Activated naive CD4-positive, alpha-beta T cell treated with anti-CD3 and anti-CD28 coated beads for 36 hours (primary cell): ENCODE measurements around the gene OPA1. TPM values are rescaled to one million over a fixed set of nuclear protein-coding genes. Genes with fewer than 3 reads are reported as not detected.

Source experiments
- CTCF ChIA-PET: fragments of 350-600 bp; sonication (Branson Sonifier 250); formaldehyde crosslinking; loops from one replicate; lab custom pipeline; 2021; ENCODE audit warnings: antibody characterized with exemption; lab: Charles Lee
- DNase-seq: peaks from one replicate; pipeline ENCODE4 v3.0.0-alpha.2; 2020
- H3K27ac Mint-ChIP-seq: one replicate; pipeline ENCODE4 v1.8.0; 2021; ENCODE audit warnings: mild to moderate bottlenecking, mixed read lengths
- H3K27me3 Mint-ChIP-seq: one replicate; pipeline ENCODE4 v1.8.0; 2021; ENCODE audit warnings: low read depth, mixed read lengths
- H3K36me3 Mint-ChIP-seq: one replicate; pipeline ENCODE4 v1.8.0; 2021; ENCODE audit warnings: low read depth, mixed read lengths
- H3K4me1 Mint-ChIP-seq: one replicate; pipeline ENCODE4 v1.8.0; 2021; ENCODE audit warnings: low read depth, mixed read lengths
- H3K4me3 Mint-ChIP-seq: one replicate; pipeline ENCODE4 v1.8.0; 2021; ENCODE audit warnings: mild to moderate bottlenecking, moderate library complexity, mixed read lengths
- H3K9me3 Mint-ChIP-seq: one replicate; pipeline ENCODE4 v1.8.0; 2021; ENCODE audit warnings: mixed read lengths
- intact Hi-C: fragments of 100-400 bp; cut with micrococcal nuclease; formaldehyde crosslinking; loops from one replicate; pipeline ENCODE4 v1.15.1; 2023
- total RNA-seq, 2 experiments: library from RNA; stranded (reverse); gene quantifications; one replicate each; pipeline ENCODE4 v1.2.3, GENCODE V29; 2021

OPA1 gene
- total RNA-seq, 2 experiments from 2014 or later, result 91.7 to 96.0 TPM

- Mint-ChIP-seq H3K4me1 (no peaks in the 10 kb centered on the region), H3K27me3 (no peaks in the 10 kb centered on the region), H3K27ac (no peak overlapping the region), H3K36me3 (peaks cover 16% of the 10 kb centered on the region), H3K4me3 (no peak overlapping the region), H3K9me3 (no peaks in the 10 kb centered on the region)
- CTCF ChIA-PET, result no interaction called here
- DNase-seq, result no peak
- intact Hi-C loops, result no loop called here
Measured at GRCh38 chr3:193630005-193630404, 37.0 kb downstream of the OPA1 start.

DNA sequence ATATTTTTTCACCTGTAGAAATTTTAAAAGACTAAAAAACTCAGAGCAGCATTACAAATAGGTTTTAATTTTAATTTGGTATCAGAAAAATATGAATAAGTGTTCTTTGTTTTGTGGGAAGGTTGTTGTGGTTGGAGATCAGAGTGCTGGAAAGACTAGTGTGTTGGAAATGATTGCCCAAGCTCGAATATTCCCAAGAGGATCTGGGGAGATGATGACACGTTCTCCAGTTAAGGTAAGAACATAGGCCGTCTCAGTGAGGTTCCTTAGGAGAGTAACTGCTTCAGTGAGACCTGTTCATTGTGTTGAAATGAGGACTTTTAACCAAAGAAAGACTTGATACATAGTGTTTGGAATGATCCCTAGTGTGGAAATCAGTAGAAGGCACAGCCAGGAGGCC is 44.8 kb downstream of the OPA1 start:
- no peaks in the 10 kb centered on the region for H3K4me1 Mint-ChIP-seq
- no peak for DNase-seq
- H3K36me3 Mint-ChIP-seq, result peaks cover 15% of the 10 kb centered on the region
- H3K27ac Mint-ChIP-seq, result no peak overlapping the region
- H3K27me3 Mint-ChIP-seq, result no peaks in the 10 kb centered on the region
- intact Hi-C loops, result no loop called here
- CTCF ChIA-PET, result no interaction called here
- no peak overlapping the region for H3K4me3 Mint-ChIP-seq
- no peaks in the 10 kb centered on the region for H3K9me3 Mint-ChIP-seq

- intact Hi-C loops, result no loop called here
- Mint-ChIP-seq H3K4me1 (no peaks in the 10 kb centered on the region), H3K27ac (no peak overlapping the region), H3K4me3 (no peak overlapping the region), H3K36me3 (peaks cover 17% of the 10 kb centered on the region), H3K9me3 (no peaks in the 10 kb centered on the region), H3K27me3 (no peaks in the 10 kb centered on the region)
- CTCF ChIA-PET, result no interaction called here
- no peak for DNase-seq
Measured at GRCh38 chr3:193638833-193639232, 45.8 kb downstream of the OPA1 start.

DNA sequence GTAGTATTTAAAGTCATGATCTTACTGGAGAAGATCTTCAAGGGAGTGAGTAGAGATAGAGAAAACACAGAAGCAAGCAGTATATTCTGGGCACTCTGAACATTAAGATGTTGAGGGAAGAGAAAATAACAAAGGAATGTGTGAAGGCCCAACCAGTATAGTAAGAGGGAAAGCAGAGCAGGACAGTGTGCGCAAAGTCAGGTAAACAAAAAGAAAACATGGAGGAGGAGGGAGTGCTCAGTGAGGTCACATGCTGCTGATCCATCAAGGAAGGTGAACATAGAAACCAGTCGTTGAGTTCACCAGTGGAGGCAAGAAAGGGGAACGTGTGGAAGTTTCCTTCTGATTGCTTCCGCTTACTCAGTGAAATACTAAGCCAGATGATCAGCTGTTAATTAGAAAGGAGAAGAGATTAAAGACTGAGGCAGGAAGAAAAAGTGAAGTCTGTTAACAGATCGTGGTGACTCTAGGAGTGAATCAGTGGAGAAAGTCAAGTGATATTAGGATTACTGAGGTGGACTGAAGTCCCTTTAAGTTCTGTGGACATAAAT is 47.2 kb downstream of the OPA1 start:
- Mint-ChIP-seq H3K27ac (no peak overlapping the region), H3K36me3 (peaks cover 20% of the 10 kb centered on the region), H3K4me1 (no peaks in the 10 kb centered on the region), H3K27me3 (no peaks in the 10 kb centered on the region), H3K4me3 (no peak overlapping the region), H3K9me3 (no peaks in the 10 kb centered on the region)
- DNase-seq, result no peak
- intact Hi-C loops, result no loop called here
- CTCF ChIA-PET, result no interaction called here

DNA sequence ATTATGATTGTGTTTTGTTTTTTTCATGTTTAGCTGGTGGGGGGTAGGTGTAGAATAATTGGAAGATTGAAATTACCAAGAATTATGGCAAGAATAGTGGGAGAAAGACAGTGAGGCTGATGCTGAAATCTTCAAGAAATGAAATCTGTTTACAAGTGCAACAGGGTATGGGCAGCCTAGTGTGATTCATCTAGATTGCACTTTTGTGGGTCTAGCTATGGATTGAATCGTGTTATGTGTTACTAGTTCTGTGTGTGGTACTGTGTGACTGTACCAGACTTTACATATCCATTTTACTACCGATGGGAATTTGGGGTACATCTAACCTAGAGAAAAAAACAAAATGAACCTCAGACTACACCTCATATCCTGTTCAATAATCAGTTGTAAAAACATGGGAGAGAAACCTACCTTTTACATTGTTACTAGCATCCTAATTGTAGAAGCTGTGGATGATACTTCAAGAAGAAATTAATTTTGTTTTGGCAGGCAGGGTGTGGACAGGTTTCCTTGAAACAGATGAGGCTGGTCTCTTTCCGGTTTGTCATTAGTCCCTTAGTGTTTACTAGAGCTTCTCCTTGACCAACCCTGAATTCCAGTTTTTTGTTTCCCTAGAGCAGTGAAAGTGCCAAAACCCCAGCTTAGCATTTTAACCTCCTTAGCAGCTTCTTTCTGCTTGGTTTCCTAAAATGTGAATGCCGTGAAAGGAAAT is 47.9 kb downstream of the OPA1 start:
- H3K4me3 Mint-ChIP-seq, result no peak overlapping the region
- peaks cover 19% of the 10 kb centered on the region for H3K36me3 Mint-ChIP-seq
- intact Hi-C loops, result no loop called here
- DNase-seq, result no peak
- no peaks in the 10 kb centered on the region for H3K27me3 Mint-ChIP-seq
- CTCF ChIA-PET, result interaction anchor here (0.7 kb wide), 1 partner anchor 180 kb away, joined by 3 read pairs; no protein-coding TSS in a partner anchor
- H3K9me3 Mint-ChIP-seq, result no peaks in the 10 kb centered on the region
- H3K4me1 Mint-ChIP-seq, result no peaks in the 10 kb centered on the region
- no peak overlapping the region for H3K27ac Mint-ChIP-seq

DNA sequence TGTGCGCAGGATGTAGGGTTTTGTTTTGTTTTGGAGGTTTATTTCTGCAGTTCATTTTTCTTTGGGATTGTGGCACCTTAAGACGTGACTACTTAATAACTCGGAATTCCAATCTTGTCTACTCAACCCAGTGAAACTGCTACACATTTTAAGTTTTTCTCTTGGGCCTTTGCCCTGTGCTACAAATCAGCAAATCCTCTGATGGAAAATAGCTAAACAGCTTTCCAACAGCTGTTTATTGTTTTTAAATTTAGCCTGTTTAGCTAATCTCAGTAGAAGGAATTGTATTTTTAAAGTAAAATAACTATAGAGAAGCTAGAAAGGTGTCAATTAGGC is 48.4 kb downstream of the OPA1 start:
- H3K4me1 Mint-ChIP-seq, result no peaks in the 10 kb centered on the region
- no peaks in the 10 kb centered on the region for H3K9me3 Mint-ChIP-seq
- no peaks in the 10 kb centered on the region for H3K27me3 Mint-ChIP-seq
- intact Hi-C loops, result no loop called here
- H3K27ac Mint-ChIP-seq, result no peak overlapping the region
- DNase-seq, result no peak
- peaks cover 20% of the 10 kb centered on the region for H3K36me3 Mint-ChIP-seq
- CTCF ChIA-PET, result interaction anchor here (0.7 to 1.6 kb wide), 2 partner anchors 24 to 180 kb away, joined by 3 read pairs; no protein-coding TSS in a partner anchor
- H3K4me3 Mint-ChIP-seq, result no peak overlapping the region

DNA sequence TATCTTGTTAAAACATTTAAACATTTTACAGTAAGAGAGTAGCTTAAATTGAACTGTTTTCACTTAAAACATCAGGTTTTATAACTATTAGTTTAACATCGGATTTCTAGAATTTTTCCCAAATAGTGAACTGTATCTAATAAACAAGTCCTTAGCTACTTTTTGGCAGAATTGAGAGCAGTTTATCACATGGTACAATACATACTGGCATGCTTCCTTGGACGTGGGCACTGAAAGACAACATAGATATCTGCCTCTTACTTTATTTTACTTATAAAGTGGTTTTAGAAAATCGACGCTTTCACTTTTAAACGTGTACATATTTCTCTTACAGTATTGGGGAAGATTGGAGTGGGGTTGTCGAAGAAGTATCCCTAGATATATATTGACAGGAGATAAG is 52.8 kb downstream of the OPA1 start:
- no peaks in the 10 kb centered on the region for H3K27me3 Mint-ChIP-seq
- DNase-seq, result no peak
- no peaks in the 10 kb centered on the region for H3K9me3 Mint-ChIP-seq
- no peaks in the 10 kb centered on the region for H3K4me1 Mint-ChIP-seq
- H3K27ac Mint-ChIP-seq, result no peak overlapping the region
- H3K4me3 Mint-ChIP-seq, result no peak overlapping the region
- intact Hi-C loops, result no loop called here
- CTCF ChIA-PET, result interaction anchor here (1.1 kb wide), 1 partner anchor 22 kb away, joined by 3 read pairs; no protein-coding TSS in a partner anchor
- H3K36me3 Mint-ChIP-seq, result peaks cover 33% of the 10 kb centered on the region

DNA sequence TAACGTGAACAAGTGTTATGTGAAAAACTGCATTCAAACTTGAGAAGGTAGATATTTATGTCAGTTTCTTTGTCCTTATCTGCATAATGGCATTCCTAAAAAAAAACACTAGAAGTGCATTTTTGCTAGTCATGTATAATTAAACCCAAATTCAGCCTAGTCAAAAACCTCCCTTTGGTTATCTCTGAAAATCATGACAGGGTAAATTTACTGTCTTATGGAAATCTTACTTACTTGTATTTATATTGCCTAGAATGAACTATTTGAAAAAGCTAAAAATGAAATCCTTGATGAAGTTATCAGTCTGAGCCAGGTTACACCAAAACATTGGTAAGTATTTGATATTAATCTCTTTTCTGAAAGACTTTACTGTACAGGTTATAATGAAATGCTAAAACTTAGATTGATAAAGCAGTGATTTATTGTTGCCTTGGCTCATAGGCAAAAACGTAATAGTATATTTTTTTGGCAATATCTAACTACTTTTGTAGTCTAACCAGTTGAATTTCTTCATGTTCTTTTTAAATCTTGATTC is 55.6 kb downstream of the OPA1 start:
- CTCF ChIA-PET, result interaction anchor here (0.6 kb wide), 1 partner anchor 829 kb away, joined by 3 read pairs; no protein-coding TSS in a partner anchor
- peaks cover 35% of the 10 kb centered on the region for H3K36me3 Mint-ChIP-seq
- H3K27ac Mint-ChIP-seq, result no peak overlapping the region
- H3K27me3 Mint-ChIP-seq, result no peaks in the 10 kb centered on the region
- H3K4me3 Mint-ChIP-seq, result no peak overlapping the region
- no peaks in the 10 kb centered on the region for H3K4me1 Mint-ChIP-seq
- intact Hi-C loops, result no loop called here
- H3K9me3 Mint-ChIP-seq, result no peaks in the 10 kb centered on the region
- DNase-seq, result no peak

DNA sequence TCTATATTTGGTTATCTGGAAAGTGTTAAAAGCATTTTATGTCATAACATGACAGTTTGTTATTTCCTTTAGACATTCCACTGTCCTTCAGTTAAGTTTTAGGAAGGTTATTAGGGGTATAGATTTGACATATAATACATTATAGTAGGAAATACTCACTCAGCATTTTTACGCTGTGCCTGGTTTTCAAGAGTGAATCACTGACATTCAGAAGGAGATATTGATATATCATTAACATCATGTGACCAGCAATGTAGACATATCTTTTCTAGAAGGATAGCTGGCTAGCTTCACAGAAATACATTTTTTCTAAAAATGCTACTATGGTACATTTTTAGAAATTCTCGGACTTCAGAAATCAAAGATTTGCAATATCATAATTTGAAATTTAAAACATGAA is 57.6 kb downstream of the OPA1 start:
- Mint-ChIP-seq H3K27ac (no peak overlapping the region), H3K4me3 (no peak overlapping the region), H3K9me3 (no peaks in the 10 kb centered on the region), H3K27me3 (no peaks in the 10 kb centered on the region), H3K36me3 (peaks cover 30% of the 10 kb centered on the region), H3K4me1 (no peaks in the 10 kb centered on the region)
- CTCF ChIA-PET, result no interaction called here
- no peak for DNase-seq
- intact Hi-C loops, result no loop called here

GRCh38 chr3:193655831-193656433 is 62.9 kb downstream of the OPA1 start:
- H3K27ac Mint-ChIP-seq, result no peak overlapping the region
- H3K4me3 Mint-ChIP-seq, result no peak overlapping the region
- intact Hi-C loops, result no loop called here

GRCh38 chr3:193656445-193656844 is 63.4 kb downstream of the OPA1 start:
- CTCF ChIA-PET, result interaction anchor here (1.1 kb wide), 1 partner anchor 9 kb away, joined by 3 read pairs; no protein-coding TSS in a partner anchor
- H3K36me3 Mint-ChIP-seq, result peaks cover 28% of the 10 kb centered on the region

More at GRCh38 chr3:193655831-193656433, 62.9 kb downstream of the OPA1 start:
- Mint-ChIP-seq H3K9me3 (no peaks in the 10 kb centered on the region), H3K36me3 (peaks cover 31% of the 10 kb centered on the region), H3K27me3 (no peaks in the 10 kb centered on the region), H3K4me1 (no peaks in the 10 kb centered on the region)
- CTCF ChIA-PET, result interaction anchor here (0.5 to 1.1 kb wide), 2 partner anchors 10 to 142 kb away, joined by 3 read pairs; no protein-coding TSS in a partner anchor
- DNase-seq, result no peak

GRCh38 chr3:193656878-193657282 is 63.9 kb downstream of the OPA1 start:
- intact Hi-C loops, result no loop called here
- no peaks in the 10 kb centered on the region for H3K27me3 Mint-ChIP-seq
- peaks cover 30% of the 10 kb centered on the region for H3K36me3 Mint-ChIP-seq
- no peak overlapping the region for H3K4me3 Mint-ChIP-seq
- H3K27ac Mint-ChIP-seq, result no peak overlapping the region
- no peaks in the 10 kb centered on the region for H3K4me1 Mint-ChIP-seq
- DNase-seq, result no peak
- CTCF ChIA-PET, result no interaction called here
- no peaks in the 10 kb centered on the region for H3K9me3 Mint-ChIP-seq

More at GRCh38 chr3:193656445-193656844, 63.4 kb downstream of the OPA1 start:
- intact Hi-C loops, result no loop called here
- no peaks in the 10 kb centered on the region for H3K4me1 Mint-ChIP-seq
- H3K4me3 Mint-ChIP-seq, result no peak overlapping the region
- no peaks in the 10 kb centered on the region for H3K9me3 Mint-ChIP-seq
- no peak for DNase-seq
- no peak overlapping the region for H3K27ac Mint-ChIP-seq
- H3K27me3 Mint-ChIP-seq, result no peaks in the 10 kb centered on the region
